ENCODE results near the gene PLAC8L1.

The PLAC8L1 gene

GRCh38 chr5:146081556-146081955, 23.8 kb downstream of the PLAC8L1 start:
- no peaks in the 10 kb centered on the region for H3K9me3 ChIP-seq (ENCODE audit: control insufficient read depth, insufficient read depth, low read length)
- H3K4me1 ChIP-seq (ENCODE audit: control insufficient read depth, insufficient read depth, low read length) = peaks cover 31% of the 10 kb centered on the region

GRCh38 chr5:146079695-146080373, 25.5 kb downstream of the PLAC8L1 start:
- Histone ChIP-seq H3K27ac (ENCODE audit: low read depth, low read length) (no peak overlapping the region), H3K4me1 (ENCODE audit: control insufficient read depth, insufficient read depth, low read length) (peaks cover 47% of the 10 kb centered on the region), H3K27me3 (ENCODE audit: control insufficient read depth, insufficient read depth, low read length) (no peaks in the 10 kb centered on the region)

More at GRCh38 chr5:146081556-146081955, 23.8 kb downstream of the PLAC8L1 start:
- no peak overlapping the region for H3K27ac ChIP-seq (ENCODE audit: low read depth, low read length)
- H3K27me3 ChIP-seq (ENCODE audit: control insufficient read depth, insufficient read depth, low read length) = no peaks in the 10 kb centered on the region
- H3K4me3 ChIP-seq (ENCODE audit: low read depth, low read length) = no peak overlapping the region
- no peaks in the 10 kb centered on the region for H3K36me3 ChIP-seq (ENCODE audit: control insufficient read depth, insufficient read depth, low read length)
- H3K9ac ChIP-seq (ENCODE audit: low read depth, low read length) = no peak overlapping the region

GRCh38 chr5:146078566-146078965, 26.8 kb downstream of the PLAC8L1 start:
- Histone ChIP-seq H3K4me3 (ENCODE audit: low read depth, low read length) (no peak overlapping the region), H3K36me3 (ENCODE audit: control insufficient read depth, insufficient read depth, low read length) (no peaks in the 10 kb centered on the region), H3K27ac (ENCODE audit: low read depth, low read length) (peak overlapping the region; percentile 52), H3K9ac (ENCODE audit: low read depth, low read length) (no peak overlapping the region), H3K27me3 (ENCODE audit: control insufficient read depth, insufficient read depth, low read length) (no peaks in the 10 kb centered on the region), H3K4me1 (ENCODE audit: control insufficient read depth, insufficient read depth, low read length) (peaks cover 58% of the 10 kb centered on the region), H3K9me3 (ENCODE audit: control insufficient read depth, insufficient read depth, low read length) (no peaks in the 10 kb centered on the region)

More at GRCh38 chr5:146079695-146080373, 25.5 kb downstream of the PLAC8L1 start:
- H3K36me3 ChIP-seq (ENCODE audit: control insufficient read depth, insufficient read depth, low read length) = no peaks in the 10 kb centered on the region
- no peaks in the 10 kb centered on the region for H3K9me3 ChIP-seq (ENCODE audit: control insufficient read depth, insufficient read depth, low read length)
- H3K9ac ChIP-seq (ENCODE audit: low read depth, low read length) = no peak overlapping the region
- H3K4me3 ChIP-seq (ENCODE audit: low read depth, low read length) = no peak overlapping the region

- H3K9ac ChIP-seq (ENCODE audit: low read depth, low read length) = no peak overlapping the region
Observed at GRCh38 chr5:146076455-146076854, 28.9 kb downstream of the PLAC8L1 start.

GRCh38 chr5:146076028-146076427, 29.3 kb downstream of the PLAC8L1 start:
- Histone ChIP-seq H3K4me3 (ENCODE audit: low read depth, low read length) (peak overlapping the region; percentile 36), H3K9ac (ENCODE audit: low read depth, low read length) (no peak overlapping the region), H3K9me3 (ENCODE audit: control insufficient read depth, insufficient read depth, low read length) (no peaks in the 10 kb centered on the region), H3K27me3 (ENCODE audit: control insufficient read depth, insufficient read depth, low read length) (peaks cover 13% of the 10 kb centered on the region), H3K27ac (ENCODE audit: low read depth, low read length) (peak overlapping the region; percentile 57), H3K4me1 (ENCODE audit: control insufficient read depth, insufficient read depth, low read length) (peaks cover 69% of the 10 kb centered on the region), H3K36me3 (ENCODE audit: control insufficient read depth, insufficient read depth, low read length) (no peaks in the 10 kb centered on the region)

More at GRCh38 chr5:146076455-146076854, 28.9 kb downstream of the PLAC8L1 start:
- Histone ChIP-seq H3K9me3 (ENCODE audit: control insufficient read depth, insufficient read depth, low read length) (no peaks in the 10 kb centered on the region), H3K36me3 (ENCODE audit: control insufficient read depth, insufficient read depth, low read length) (no peaks in the 10 kb centered on the region), H3K27me3 (ENCODE audit: control insufficient read depth, insufficient read depth, low read length) (peaks cover 9% of the 10 kb centered on the region), H3K4me3 (ENCODE audit: low read depth, low read length) (no peak overlapping the region), H3K4me1 (ENCODE audit: control insufficient read depth, insufficient read depth, low read length) (peaks cover 69% of the 10 kb centered on the region), H3K27ac (ENCODE audit: low read depth, low read length) (peak overlapping the region; percentile 57)

GRCh38 chr5:146073239-146073900, 32.0 kb downstream of the PLAC8L1 start:
- H3K4me3 ChIP-seq (ENCODE audit: low read depth, low read length) = peak overlapping the region; percentile 50
- no peaks in the 10 kb centered on the region for H3K9me3 ChIP-seq (ENCODE audit: control insufficient read depth, insufficient read depth, low read length)
- peaks cover 15% of the 10 kb centered on the region for H3K27me3 ChIP-seq (ENCODE audit: control insufficient read depth, insufficient read depth, low read length)
- H3K9ac ChIP-seq (ENCODE audit: low read depth, low read length) = no peak overlapping the region
- H3K4me1 ChIP-seq (ENCODE audit: control insufficient read depth, insufficient read depth, low read length) = peaks cover 52% of the 10 kb centered on the region
- peak overlapping the region; percentile 66 for H3K27ac ChIP-seq (ENCODE audit: low read depth, low read length)
- no peaks in the 10 kb centered on the region for H3K36me3 ChIP-seq (ENCODE audit: control insufficient read depth, insufficient read depth, low read length)

GRCh38 chr5:146072595-146072994, 32.8 kb downstream of the PLAC8L1 start:
- H3K36me3 ChIP-seq (ENCODE audit: control insufficient read depth, insufficient read depth, low read length) = no peaks in the 10 kb centered on the region
- peaks cover 45% of the 10 kb centered on the region for H3K4me1 ChIP-seq (ENCODE audit: control insufficient read depth, insufficient read depth, low read length)
- H3K4me3 ChIP-seq (ENCODE audit: low read depth, low read length) = no peak overlapping the region; the same call in 1 of the 2 replicates
- H3K9ac ChIP-seq (ENCODE audit: low read depth, low read length) = no peak overlapping the region
- H3K27me3 ChIP-seq (ENCODE audit: control insufficient read depth, insufficient read depth, low read length) = peaks cover 15% of the 10 kb centered on the region
- peak overlapping the region; percentile 66 for H3K27ac ChIP-seq (ENCODE audit: low read depth, low read length)
- H3K9me3 ChIP-seq (ENCODE audit: control insufficient read depth, insufficient read depth, low read length) = no peaks in the 10 kb centered on the region

GRCh38 chr5:146071171-146071570, 34.2 kb downstream of the PLAC8L1 start:
- Histone ChIP-seq H3K27ac (ENCODE audit: low read depth, low read length) (no peak overlapping the region), H3K9ac (ENCODE audit: low read depth, low read length) (no peak overlapping the region), H3K36me3 (ENCODE audit: control insufficient read depth, insufficient read depth, low read length) (no peaks in the 10 kb centered on the region), H3K9me3 (ENCODE audit: control insufficient read depth, insufficient read depth, low read length) (no peaks in the 10 kb centered on the region), H3K4me1 (ENCODE audit: control insufficient read depth, insufficient read depth, low read length) (peaks cover 35% of the 10 kb centered on the region), H3K4me3 (ENCODE audit: low read depth, low read length) (no peak overlapping the region), H3K27me3 (ENCODE audit: control insufficient read depth, insufficient read depth, low read length) (peaks cover 15% of the 10 kb centered on the region)

- Histone ChIP-seq H3K27ac (ENCODE audit: low read depth, low read length) (no peak overlapping the region), H3K36me3 (ENCODE audit: control insufficient read depth, insufficient read depth, low read length) (no peaks in the 10 kb centered on the region), H3K9me3 (ENCODE audit: control insufficient read depth, insufficient read depth, low read length) (no peaks in the 10 kb centered on the region), H3K9ac (ENCODE audit: low read depth, low read length) (no peak overlapping the region), H3K4me1 (ENCODE audit: control insufficient read depth, insufficient read depth, low read length) (peaks cover 30% of the 10 kb centered on the region), H3K4me3 (ENCODE audit: low read depth, low read length) (no peak overlapping the region), H3K27me3 (ENCODE audit: control insufficient read depth, insufficient read depth, low read length) (peaks cover 15% of the 10 kb centered on the region)
Observed at GRCh38 chr5:146070746-146071145, 34.6 kb downstream of the PLAC8L1 start.

- H3K9ac ChIP-seq (ENCODE audit: low read depth, low read length) = no peak overlapping the region
- H3K36me3 ChIP-seq (ENCODE audit: control insufficient read depth, insufficient read depth, low read length) = no peaks in the 10 kb centered on the region
- H3K4me1 ChIP-seq (ENCODE audit: control insufficient read depth, insufficient read depth, low read length) = peaks cover 21% of the 10 kb centered on the region
- no peaks in the 10 kb centered on the region for H3K9me3 ChIP-seq (ENCODE audit: control insufficient read depth, insufficient read depth, low read length)
- no peak overlapping the region for H3K4me3 ChIP-seq (ENCODE audit: low read depth, low read length)
- H3K27me3 ChIP-seq (ENCODE audit: control insufficient read depth, insufficient read depth, low read length) = peaks cover 15% of the 10 kb centered on the region
- H3K27ac ChIP-seq (ENCODE audit: low read depth, low read length) = no peak overlapping the region
Observed at GRCh38 chr5:146069780-146070099, 35.6 kb downstream of the PLAC8L1 start.

GRCh38 chr5:146068977-146069779, 36.2 kb downstream of the PLAC8L1 start:
- H3K9me3 ChIP-seq (ENCODE audit: control insufficient read depth, insufficient read depth, low read length) = no peaks in the 10 kb centered on the region
- peaks cover 15% of the 10 kb centered on the region for H3K4me1 ChIP-seq (ENCODE audit: control insufficient read depth, insufficient read depth, low read length)
- no peak overlapping the region for H3K4me3 ChIP-seq (ENCODE audit: low read depth, low read length)
- no peak overlapping the region for H3K27ac ChIP-seq (ENCODE audit: low read depth, low read length)
- H3K36me3 ChIP-seq (ENCODE audit: control insufficient read depth, insufficient read depth, low read length) = no peaks in the 10 kb centered on the region
- H3K27me3 ChIP-seq (ENCODE audit: control insufficient read depth, insufficient read depth, low read length) = peaks cover 15% of the 10 kb centered on the region
- no peak overlapping the region for H3K9ac ChIP-seq (ENCODE audit: low read depth, low read length)

Data from HUES48 (cell line).